IPS-20b (cell line): Measurements from ENCODE around the gene SND1.

Source experiments
- H3K27ac ChIP-seq: one replicate; pipeline ENCODE4 v1.5.1; 2013; ENCODE audit warnings: low read length
- H3K27me3 ChIP-seq: 2 replicates; pipeline ENCODE4 v1.6.1; 2013; ENCODE audit warnings: mild to moderate bottlenecking, low read length, inconsistent platforms; ENCODE audit not compliant: insufficient read depth
- H3K36me3 ChIP-seq: 2 replicates; pipeline ENCODE4 v1.6.1; 2013; ENCODE audit warnings: low read depth, mild to moderate bottlenecking, inconsistent platforms, low read length, moderate library complexity; ENCODE audit not compliant: insufficient read depth
- H3K4me1 ChIP-seq: 2 replicates; pipeline ENCODE4 v1.6.1; 2013; ENCODE audit warnings: mild to moderate bottlenecking, control low read depth, inconsistent platforms, low read length, moderate library complexity; ENCODE audit not compliant: insufficient read depth
- H3K4me3 ChIP-seq: 2 replicates; pipeline ENCODE4 v1.5.1; 2013; ENCODE audit warnings: mild to moderate bottlenecking, low read length, inconsistent platforms
- H3K9ac ChIP-seq: 2 replicates; pipeline ENCODE4 v1.6.1; 2013; ENCODE audit warnings: low read depth, mild to moderate bottlenecking, inconsistent platforms, low read length, moderate library complexity
- H3K9me3 ChIP-seq: 2 replicates; pipeline ENCODE4 v1.6.1; 2013; ENCODE audit warnings: mild to moderate bottlenecking, low read depth, low read length, inconsistent platforms; ENCODE audit not compliant: insufficient read depth

SND1 gene

GRCh38 chr7:127871226-127871625 is 219.2 kb downstream of the SND1 start:
- Histone ChIP-seq H3K27ac (no peak overlapping the region), H3K9ac (no peak overlapping the region), H3K4me3 (no peak overlapping the region), H3K36me3 (no peaks in the 10 kb centered on the region), H3K27me3 (no peaks in the 10 kb centered on the region), H3K4me1 (peaks cover 13% of the 10 kb centered on the region), H3K9me3 (no peaks in the 10 kb centered on the region)

- Histone ChIP-seq H3K36me3 (no peaks in the 10 kb centered on the region), H3K4me3 (no peak overlapping the region), H3K9ac (no peak overlapping the region), H3K9me3 (no peaks in the 10 kb centered on the region), H3K27me3 (no peaks in the 10 kb centered on the region), H3K27ac (no peak overlapping the region), H3K4me1 (peaks cover 4% of the 10 kb centered on the region; the same call in 1 of the 2 replicates)
These were observed 220.1 kb downstream of the SND1 start for GRCh38 chr7:127872122-127872521.

- no peaks in the 10 kb centered on the region for H3K9me3 ChIP-seq
- no peak overlapping the region for H3K4me3 ChIP-seq
- no peak overlapping the region for H3K27ac ChIP-seq
These were observed 221.2 kb downstream of the SND1 start for GRCh38 chr7:127873151-127873550.

DNA sequence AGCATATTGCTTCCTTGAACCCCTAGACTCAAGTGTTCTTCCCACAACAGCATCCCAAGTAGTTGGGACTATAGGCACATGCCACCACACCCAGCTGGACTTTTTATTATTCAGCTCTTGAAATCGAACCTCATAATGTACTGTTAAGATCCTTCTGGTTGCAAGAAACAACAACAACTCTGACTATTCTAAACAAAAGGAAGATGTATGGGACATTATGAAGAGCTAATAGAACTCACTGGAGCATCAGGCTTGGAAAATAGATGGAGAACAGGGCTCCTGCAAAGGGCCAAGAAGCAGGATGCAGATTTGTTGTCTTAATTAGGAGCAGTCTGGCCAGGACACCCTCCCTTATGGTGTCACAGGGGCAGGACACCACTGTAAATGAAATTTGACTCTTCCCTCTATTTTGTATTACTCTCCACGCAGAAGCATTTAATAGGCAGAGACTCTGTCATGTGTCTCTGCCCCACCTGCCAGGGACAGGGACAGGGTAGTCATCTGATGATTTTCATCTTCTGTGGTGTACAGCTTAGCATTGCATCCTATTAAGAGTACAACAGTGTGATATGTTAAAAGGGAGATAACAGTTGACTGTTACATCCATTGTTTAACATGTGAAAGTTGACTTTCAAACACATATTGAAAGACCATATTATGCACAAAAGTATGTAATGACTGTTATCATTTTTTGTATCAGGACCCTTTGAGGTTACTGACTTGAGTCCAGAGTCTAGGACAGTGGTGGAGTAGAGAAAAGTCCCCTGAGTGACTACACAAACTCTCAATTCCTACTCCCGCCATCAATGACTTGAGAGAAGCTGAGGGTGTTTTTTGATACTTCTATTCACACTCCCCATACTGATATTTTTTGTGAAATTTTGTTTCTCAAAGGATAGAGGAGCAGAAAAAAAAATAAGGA is 222.0 kb downstream of the SND1 start:
- no peak overlapping the region for H3K4me3 ChIP-seq
- no peaks in the 10 kb centered on the region for H3K27me3 ChIP-seq
- no peaks in the 10 kb centered on the region for H3K9me3 ChIP-seq
- no peaks in the 10 kb centered on the region for H3K36me3 ChIP-seq
- H3K27ac ChIP-seq = no peak overlapping the region
- no peaks in the 10 kb centered on the region; the same call in 1 of the 2 replicates for H3K4me1 ChIP-seq
- no peak overlapping the region for H3K9ac ChIP-seq

More at GRCh38 chr7:127873151-127873550, 221.2 kb downstream of the SND1 start:
- no peaks in the 10 kb centered on the region for H3K27me3 ChIP-seq
- no peaks in the 10 kb centered on the region for H3K36me3 ChIP-seq
- H3K9ac ChIP-seq = no peak overlapping the region
- H3K4me1 ChIP-seq = no peaks in the 10 kb centered on the region; the same call in 1 of the 2 replicates

- Histone ChIP-seq H3K4me3 (no peak overlapping the region), H3K9me3 (no peaks in the 10 kb centered on the region), H3K9ac (no peak overlapping the region), H3K27me3 (no peaks in the 10 kb centered on the region), H3K4me1 (no peaks in the 10 kb centered on the region; the same call in 1 of the 2 replicates), H3K36me3 (no peaks in the 10 kb centered on the region), H3K27ac (no peak overlapping the region)
These were observed 223.1 kb downstream of the SND1 start for GRCh38 chr7:127874951-127875608.

- Histone ChIP-seq H3K9ac (no peak overlapping the region), H3K27ac (no peak overlapping the region)
These were observed 224.4 kb downstream of the SND1 start for GRCh38 chr7:127876393-127876792.

DNA sequence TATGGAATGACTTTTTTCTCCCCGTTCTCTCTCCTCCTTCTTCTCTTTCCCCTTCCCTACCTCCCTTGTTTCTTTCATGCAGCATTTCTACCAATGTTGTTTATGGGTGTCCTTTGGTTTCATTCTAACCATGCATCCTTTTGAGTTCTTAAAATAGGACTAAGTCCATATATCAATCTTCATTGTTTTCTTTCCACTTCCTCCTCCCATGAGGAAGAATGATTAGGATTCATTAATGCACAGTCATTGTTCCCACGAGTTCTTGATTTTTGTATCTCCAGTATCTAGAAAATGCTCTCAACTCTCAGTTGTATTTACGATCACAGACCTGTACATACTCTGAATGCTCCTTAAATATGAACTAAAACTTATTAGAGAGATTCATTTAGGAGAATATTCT is 226.0 kb downstream of the SND1 start:
- H3K9ac ChIP-seq = no peak overlapping the region
- no peak overlapping the region for H3K27ac ChIP-seq
- no peak overlapping the region for H3K4me3 ChIP-seq
- H3K4me1 ChIP-seq = no peaks in the 10 kb centered on the region; the same call in 1 of the 2 replicates
- no peaks in the 10 kb centered on the region for H3K27me3 ChIP-seq
- H3K36me3 ChIP-seq = no peaks in the 10 kb centered on the region
- no peaks in the 10 kb centered on the region for H3K9me3 ChIP-seq

More at GRCh38 chr7:127876393-127876792, 224.4 kb downstream of the SND1 start:
- Histone ChIP-seq H3K27me3 (no peaks in the 10 kb centered on the region), H3K4me1 (no peaks in the 10 kb centered on the region; the same call in 1 of the 2 replicates), H3K9me3 (no peaks in the 10 kb centered on the region), H3K4me3 (no peak overlapping the region), H3K36me3 (no peaks in the 10 kb centered on the region)

DNA sequence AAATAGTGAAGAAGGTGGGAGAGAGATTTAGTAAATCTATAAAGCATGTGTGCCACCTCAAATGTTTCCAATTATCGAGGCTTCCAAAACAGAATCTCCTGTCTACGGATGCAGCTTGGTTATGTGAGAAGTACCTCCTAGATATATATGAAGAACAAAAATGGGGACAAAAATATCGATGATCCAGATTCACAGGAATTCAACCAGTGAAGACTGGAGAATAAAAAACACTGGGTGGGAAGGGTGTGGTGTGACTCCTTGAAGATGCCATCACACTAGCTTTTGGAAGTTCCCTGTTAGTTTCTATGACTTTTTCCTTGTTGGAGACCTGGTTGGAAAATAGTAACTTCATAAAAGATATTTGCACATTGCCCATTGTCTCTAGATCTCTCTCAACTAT is 226.8 kb downstream of the SND1 start:
- no peak overlapping the region for H3K9ac ChIP-seq
- no peaks in the 10 kb centered on the region for H3K9me3 ChIP-seq
- no peaks in the 10 kb centered on the region; the same call in 1 of the 2 replicates for H3K4me1 ChIP-seq
- peaks cover 4% of the 10 kb centered on the region for H3K36me3 ChIP-seq
- H3K27me3 ChIP-seq = no peaks in the 10 kb centered on the region
- H3K27ac ChIP-seq = no peak overlapping the region
- no peak overlapping the region for H3K4me3 ChIP-seq

DNA sequence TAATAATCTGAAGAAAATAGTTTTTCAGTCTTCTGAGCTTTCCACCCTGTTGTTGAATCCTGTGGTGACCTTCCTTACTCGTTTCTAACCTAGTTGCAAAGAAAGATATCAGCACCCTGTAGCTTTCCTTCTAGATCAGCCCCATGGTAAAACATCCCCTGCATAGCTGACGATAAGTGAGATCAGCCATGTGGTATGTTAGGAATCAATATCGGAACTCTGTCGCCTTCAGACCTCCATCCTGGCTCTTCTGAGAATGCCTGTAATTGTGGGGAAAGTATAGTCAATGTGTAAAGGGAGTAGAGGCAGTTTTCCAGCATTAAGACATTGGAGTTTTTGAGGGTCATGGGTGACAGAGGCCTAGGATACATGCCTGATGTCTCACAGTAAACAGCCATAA is 227.4 kb downstream of the SND1 start:
- Histone ChIP-seq H3K4me1 (no peaks in the 10 kb centered on the region; the same call in 1 of the 2 replicates), H3K27ac (no peak overlapping the region), H3K4me3 (no peak overlapping the region)

GRCh38 chr7:127879942-127880341 is 227.9 kb downstream of the SND1 start:
- Histone ChIP-seq H3K9ac (no peak overlapping the region), H3K27ac (no peak overlapping the region), H3K36me3 (peaks cover 4% of the 10 kb centered on the region), H3K9me3 (no peaks in the 10 kb centered on the region), H3K4me1 (peaks cover 2% of the 10 kb centered on the region), H3K27me3 (no peaks in the 10 kb centered on the region), H3K4me3 (no peak overlapping the region)

More for the DNA sequence above, 227.4 kb downstream of the SND1 start:
- H3K9me3 ChIP-seq = no peaks in the 10 kb centered on the region
- H3K27me3 ChIP-seq = no peaks in the 10 kb centered on the region
- H3K9ac ChIP-seq = no peak overlapping the region
- peaks cover 4% of the 10 kb centered on the region for H3K36me3 ChIP-seq

- Histone ChIP-seq H3K4me3 (no peak overlapping the region), H3K36me3 (peaks cover 4% of the 10 kb centered on the region), H3K27me3 (no peaks in the 10 kb centered on the region), H3K4me1 (peaks cover 3% of the 10 kb centered on the region), H3K27ac (no peak overlapping the region), H3K9me3 (no peaks in the 10 kb centered on the region), H3K9ac (no peak overlapping the region)
These were observed 228.5 kb downstream of the SND1 start for GRCh38 chr7:127880454-127880853.
